Measurements from ENCODE around the gene PODXL. TPM values are rescaled to one million over a fixed set of nuclear protein-coding genes. Genes with fewer than 3 reads are reported as not detected.

PODXL gene
- polyA plus RNA-seq, 1 donor (not counting 4 experiments of a cell fraction or from before 2014, with no cell fraction given) = 0.08 TPM

DNA sequence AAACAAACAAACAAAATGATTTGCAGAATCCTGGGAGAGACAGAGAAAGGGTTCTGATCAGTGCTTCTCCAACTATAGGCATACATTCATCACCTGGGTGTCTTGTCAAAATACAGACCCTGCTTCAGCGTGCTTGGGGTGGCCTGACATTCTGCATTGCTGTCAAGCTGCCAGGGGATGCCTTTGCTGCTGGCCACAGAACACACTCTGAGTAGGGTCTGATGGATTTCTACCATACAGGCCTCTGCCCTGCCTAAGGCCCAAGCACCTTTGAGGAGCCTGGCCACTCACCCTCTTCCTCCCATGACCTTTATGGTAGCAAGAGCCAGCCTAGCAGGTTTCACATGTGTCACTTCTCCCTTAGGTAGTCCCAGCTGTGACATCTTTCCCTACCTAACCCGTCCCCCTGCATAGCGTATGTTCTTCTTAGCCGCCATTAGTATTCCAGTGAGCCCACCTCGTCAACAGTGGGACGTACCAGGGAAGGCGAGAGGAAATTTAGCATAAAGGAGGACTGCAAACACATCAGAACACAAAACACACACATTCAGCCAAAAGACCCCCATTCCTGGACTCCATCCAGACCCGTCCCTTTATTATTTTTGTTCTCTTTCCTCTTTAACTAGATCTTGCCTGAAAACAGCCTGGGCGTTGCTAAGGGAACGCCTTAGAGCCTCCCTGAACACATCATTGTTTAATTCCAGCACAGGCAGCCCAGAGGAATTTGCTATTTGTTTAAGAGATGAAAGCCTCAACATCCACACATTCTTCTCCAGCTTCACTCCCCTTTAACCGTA is 43.9 kb upstream of the PODXL start:
- Histone ChIP-seq H3K79me2 (ENCODE audit: control insufficient read depth, insufficient read depth, low read length) (no peaks in the 10 kb centered on the region), H3K9ac (ENCODE audit: control insufficient read depth, extremely low read depth, insufficient read depth, low read length) (no peak overlapping the region), H3K4me1 (ENCODE audit: control insufficient read depth, extremely low read depth, insufficient read depth, low read length) (peaks cover 11% of the 10 kb centered on the region), H3K27me3 (ENCODE audit: control insufficient read depth, extremely low read depth, insufficient read depth, low read length) (no peaks in the 10 kb centered on the region), H2AFZ (ENCODE audit: control insufficient read depth, low read length) (no peak overlapping the region), H3K27ac (ENCODE audit: control insufficient read depth, insufficient read depth, low read length) (no peak overlapping the region), H3K9me1 (ENCODE audit: control insufficient read depth, extremely low read depth, insufficient read depth, low read length) (no peaks in the 10 kb centered on the region), H3K4me2 (ENCODE audit: control insufficient read depth, extremely low read depth, insufficient read depth, low read depth, low read length) (no peak overlapping the region), H3K9me3 (ENCODE audit: control insufficient read depth, low read depth, low read length) (no peaks in the 10 kb centered on the region), H3K36me3 (ENCODE audit: control insufficient read depth in 2 of 2, extremely low read depth in 1 of 2, insufficient read depth in 2 of 2, low read length in 2 of 2) (no peaks in the 10 kb centered on the region), H3K4me3 (ENCODE audit: control insufficient read depth in 2 of 3, extremely low read depth in 1 of 3, insufficient read depth in 2 of 3, low read depth in 1 of 3, low read length in 3 of 3) (no peak overlapping the region), H4K20me1 (ENCODE audit: control insufficient read depth, extremely low read depth, insufficient read depth, low read length) (no peaks in the 10 kb centered on the region)
- TF ChIP-seq, protein P1, sequence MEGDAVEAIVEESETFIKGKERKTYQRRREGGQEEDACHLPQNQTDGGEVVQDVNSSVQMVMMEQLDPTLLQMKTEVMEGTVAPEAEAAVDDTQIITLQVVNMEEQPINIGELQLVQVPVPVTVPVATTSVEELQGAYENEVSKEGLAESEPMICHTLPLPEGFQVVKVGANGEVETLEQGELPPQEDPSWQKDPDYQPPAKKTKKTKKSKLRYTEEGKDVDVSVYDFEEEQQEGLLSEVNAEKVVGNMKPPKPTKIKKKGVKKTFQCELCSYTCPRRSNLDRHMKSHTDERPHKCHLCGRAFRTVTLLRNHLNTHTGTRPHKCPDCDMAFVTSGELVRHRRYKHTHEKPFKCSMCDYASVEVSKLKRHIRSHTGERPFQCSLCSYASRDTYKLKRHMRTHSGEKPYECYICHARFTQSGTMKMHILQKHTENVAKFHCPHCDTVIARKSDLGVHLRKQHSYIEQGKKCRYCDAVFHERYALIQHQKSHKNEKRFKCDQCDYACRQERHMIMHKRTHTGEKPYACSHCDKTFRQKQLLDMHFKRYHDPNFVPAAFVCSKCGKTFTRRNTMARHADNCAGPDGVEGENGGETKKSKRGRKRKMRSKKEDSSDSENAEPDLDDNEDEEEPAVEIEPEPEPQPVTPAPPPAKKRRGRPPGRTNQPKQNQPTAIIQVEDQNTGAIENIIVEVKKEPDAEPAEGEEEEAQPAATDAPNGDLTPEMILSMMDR (optimal IDR thresholded peaks at IDR 0.05 in 1 of 3, IDR thresholded peaks at IDR 0.05 in 1 of 3, conservative IDR thresholded peaks at IDR 0.05 in 1 of 3; ENCODE audit: extremely low read depth in 1 of 3, insufficient read depth in 2 of 3, low read length in 3 of 3) = no peak
- dilution Hi-C loops (cut with MboI; ENCODE audit: extremely low pct_ligation_motif_present, low sequenced_read_pairs) = no loop called here
- DNase-seq (ENCODE audit: low read depth, low spot score) (no peak), FAIRE-seq (no peak)

DNA sequence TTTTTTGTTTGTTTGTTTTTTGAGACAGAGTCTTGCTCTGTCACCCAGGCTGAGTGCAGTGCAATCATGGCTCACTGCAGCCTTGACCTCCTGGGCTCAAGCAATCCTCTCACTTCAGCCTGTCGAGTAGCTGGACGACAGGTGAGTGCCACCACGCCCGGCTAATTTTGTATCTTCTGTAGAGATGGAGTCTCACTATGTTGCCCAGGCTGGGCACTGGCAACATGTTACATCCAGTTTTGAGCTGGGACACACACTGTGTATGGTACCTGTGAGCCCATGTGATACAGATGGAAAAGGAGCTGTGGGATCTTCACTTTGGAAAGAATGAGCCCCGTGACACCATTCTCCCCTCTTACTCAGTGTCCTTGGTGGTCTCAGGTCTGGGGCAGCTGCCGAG is 40.4 kb upstream of the PODXL start:
- no peaks in the 10 kb centered on the region for H4K20me1 ChIP-seq (ENCODE audit: control insufficient read depth, extremely low read depth, insufficient read depth, low read length)
- H3K9me3 ChIP-seq (ENCODE audit: control insufficient read depth, low read depth, low read length) = no peaks in the 10 kb centered on the region
- H3K4me3 ChIP-seq (ENCODE audit: control insufficient read depth in 2 of 3, extremely low read depth in 1 of 3, insufficient read depth in 2 of 3, low read depth in 1 of 3, low read length in 3 of 3) = no peak overlapping the region
- H3K36me3 ChIP-seq (ENCODE audit: control insufficient read depth in 2 of 2, extremely low read depth in 1 of 2, insufficient read depth in 2 of 2, low read length in 2 of 2) = no peaks in the 10 kb centered on the region
- TF ChIP-seq, protein P1 (optimal IDR thresholded peaks at IDR 0.05 in 1 of 3, IDR thresholded peaks at IDR 0.05 in 1 of 3, conservative IDR thresholded peaks at IDR 0.05 in 1 of 3; ENCODE audit: extremely low read depth in 1 of 3, insufficient read depth in 2 of 3, low read length in 3 of 3) = no peak
- no peak for DNase-seq (ENCODE audit: low read depth, low spot score)
- no peak overlapping the region for H3K27ac ChIP-seq (ENCODE audit: control insufficient read depth, insufficient read depth, low read length)
- H3K9ac ChIP-seq (ENCODE audit: control insufficient read depth, extremely low read depth, insufficient read depth, low read length) = no peak overlapping the region
- no peaks in the 10 kb centered on the region for H3K9me1 ChIP-seq (ENCODE audit: control insufficient read depth, extremely low read depth, insufficient read depth, low read length)
- no peak for FAIRE-seq
- dilution Hi-C loops (cut with MboI; ENCODE audit: extremely low pct_ligation_motif_present, low sequenced_read_pairs) = no loop called here
- H3K79me2 ChIP-seq (ENCODE audit: control insufficient read depth, insufficient read depth, low read length) = no peaks in the 10 kb centered on the region
- H3K4me2 ChIP-seq (ENCODE audit: control insufficient read depth, extremely low read depth, insufficient read depth, low read depth, low read length) = no peak overlapping the region
- no peaks in the 10 kb centered on the region for H3K27me3 ChIP-seq (ENCODE audit: control insufficient read depth, extremely low read depth, insufficient read depth, low read length)
- H3K4me1 ChIP-seq (ENCODE audit: control insufficient read depth, extremely low read depth, insufficient read depth, low read length) = no peaks in the 10 kb centered on the region
- H2AFZ ChIP-seq (ENCODE audit: control insufficient read depth, low read length) = no peak overlapping the region

All from keratinocyte (primary cell).